ENCODE results near the gene STYX.

DNA sequence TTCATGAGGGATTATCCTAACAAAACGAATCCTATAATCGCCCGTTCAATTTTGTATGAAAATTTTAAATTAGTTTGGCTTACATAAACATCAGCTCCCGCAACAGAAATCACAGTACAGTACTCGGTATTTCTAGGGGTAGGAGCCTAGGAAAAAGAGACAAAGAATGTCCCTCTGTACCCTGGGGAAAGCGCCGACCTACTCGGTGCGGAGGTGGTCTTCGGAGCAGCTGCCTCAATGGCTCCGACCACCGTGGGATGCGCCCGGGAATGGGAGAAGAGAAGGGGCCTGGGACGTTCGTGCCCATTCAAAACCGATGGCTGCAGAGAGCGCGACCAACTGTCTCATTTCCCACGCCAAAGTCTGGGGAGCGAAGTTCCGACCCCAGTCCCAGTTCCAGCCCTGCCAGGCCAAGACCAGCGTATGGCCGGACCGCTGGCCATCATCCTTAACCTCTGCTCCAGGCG is 60.8 kb downstream of the STYX start:
- TF ChIP-seq ZNF217 (IDR thresholded peaks at IDR 0.05) (no peak), MEF2B (IDR thresholded peaks at IDR 0.05; ENCODE audit: partially characterized antibody, poor library complexity, severe bottlenecking) (no peak), SIN3A (IDR thresholded peaks at IDR 0.05; ENCODE audit: low read depth, low read length) (no peak), NFIC (IDR thresholded peaks at IDR 0.05; ENCODE audit: low read depth, low read length) (no peak), POLR2A (IDR thresholded peaks at IDR 0.05; ENCODE audit: low read depth, low read length) (no peak), RBBP5 (conservative IDR thresholded peaks at IDR 0.05) (no peak), REST (IDR thresholded peaks at IDR 0.05; ENCODE audit: low read depth, low read length) (no peak), BHLHE40 (IDR thresholded peaks at IDR 0.05; ENCODE audit: borderline replicate concordance in 1 of 2, low read depth in 2 of 2, low read length in 1 of 2) (no peak), MXI1 (IDR thresholded peaks at IDR 0.05; ENCODE audit: low read depth, low read length) (no peak), CHD1 (IDR thresholded peaks at IDR 0.05; ENCODE audit: low read depth, low read length) (no peak)
- TF ChIP-seq, protein P1, sequence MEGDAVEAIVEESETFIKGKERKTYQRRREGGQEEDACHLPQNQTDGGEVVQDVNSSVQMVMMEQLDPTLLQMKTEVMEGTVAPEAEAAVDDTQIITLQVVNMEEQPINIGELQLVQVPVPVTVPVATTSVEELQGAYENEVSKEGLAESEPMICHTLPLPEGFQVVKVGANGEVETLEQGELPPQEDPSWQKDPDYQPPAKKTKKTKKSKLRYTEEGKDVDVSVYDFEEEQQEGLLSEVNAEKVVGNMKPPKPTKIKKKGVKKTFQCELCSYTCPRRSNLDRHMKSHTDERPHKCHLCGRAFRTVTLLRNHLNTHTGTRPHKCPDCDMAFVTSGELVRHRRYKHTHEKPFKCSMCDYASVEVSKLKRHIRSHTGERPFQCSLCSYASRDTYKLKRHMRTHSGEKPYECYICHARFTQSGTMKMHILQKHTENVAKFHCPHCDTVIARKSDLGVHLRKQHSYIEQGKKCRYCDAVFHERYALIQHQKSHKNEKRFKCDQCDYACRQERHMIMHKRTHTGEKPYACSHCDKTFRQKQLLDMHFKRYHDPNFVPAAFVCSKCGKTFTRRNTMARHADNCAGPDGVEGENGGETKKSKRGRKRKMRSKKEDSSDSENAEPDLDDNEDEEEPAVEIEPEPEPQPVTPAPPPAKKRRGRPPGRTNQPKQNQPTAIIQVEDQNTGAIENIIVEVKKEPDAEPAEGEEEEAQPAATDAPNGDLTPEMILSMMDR (IDR thresholded peaks at IDR 0.05 in 2 of 3, conservative IDR thresholded peaks at IDR 0.05 in 1 of 3; ENCODE audit: control insufficient read depth in 2 of 3, extremely low read depth in 1 of 3, insufficient read depth in 1 of 3, low read depth in 3 of 3, low read length in 3 of 3) = no peak
- TF ChIP-seq, protein P2, sequence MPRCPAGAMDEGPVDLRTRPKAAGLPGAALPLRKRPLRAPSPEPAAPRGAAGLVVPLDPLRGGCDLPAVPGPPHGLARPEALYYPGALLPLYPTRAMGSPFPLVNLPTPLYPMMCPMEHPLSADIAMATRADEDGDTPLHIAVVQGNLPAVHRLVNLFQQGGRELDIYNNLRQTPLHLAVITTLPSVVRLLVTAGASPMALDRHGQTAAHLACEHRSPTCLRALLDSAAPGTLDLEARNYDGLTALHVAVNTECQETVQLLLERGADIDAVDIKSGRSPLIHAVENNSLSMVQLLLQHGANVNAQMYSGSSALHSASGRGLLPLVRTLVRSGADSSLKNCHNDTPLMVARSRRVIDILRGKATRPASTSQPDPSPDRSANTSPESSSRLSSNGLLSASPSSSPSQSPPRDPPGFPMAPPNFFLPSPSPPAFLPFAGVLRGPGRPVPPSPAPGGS (IDR thresholded peaks at IDR 0.05; ENCODE audit: borderline replicate concordance, insufficient read depth, low read depth, low read length, poor library complexity, severe bottlenecking) = no peak

All from GM12878 (cell line).